IPS-15b (cell line): ENCODE data around the gene DGLUCY.
"Not testable (repeated sequence)": the region's sequence is repeated elsewhere in the genome, so short reads cannot be mapped to it uniquely, and the experiment has no call there.

Source experiments
- H3K27me3 ChIP-seq: one replicate; pipeline ENCODE4 v1.6.1; 2013; ENCODE audit warnings: low read length; ENCODE audit not compliant: control insufficient read depth, insufficient read depth
- H3K36me3 ChIP-seq: one replicate; pipeline ENCODE4 v1.6.1; 2013; ENCODE audit warnings: low read length; ENCODE audit not compliant: control insufficient read depth, insufficient read depth
- H3K4me1 ChIP-seq: one replicate; pipeline ENCODE4 v1.6.1; 2013; ENCODE audit warnings: mild to moderate bottlenecking, low read length; ENCODE audit not compliant: control insufficient read depth, insufficient read depth
- H3K4me3 ChIP-seq: one replicate; pipeline ENCODE4 v1.5.1; 2013; ENCODE audit warnings: low read depth, low read length
- H3K9ac ChIP-seq: one replicate; pipeline ENCODE4 v1.6.1; 2013; ENCODE audit warnings: low read depth, mild to moderate bottlenecking, low read length
- H3K9me3 ChIP-seq: one replicate; pipeline ENCODE4 v1.6.1; 2013; ENCODE audit warnings: mild to moderate bottlenecking, low read length; ENCODE audit not compliant: control insufficient read depth, insufficient read depth

Gene DGLUCY

DNA sequence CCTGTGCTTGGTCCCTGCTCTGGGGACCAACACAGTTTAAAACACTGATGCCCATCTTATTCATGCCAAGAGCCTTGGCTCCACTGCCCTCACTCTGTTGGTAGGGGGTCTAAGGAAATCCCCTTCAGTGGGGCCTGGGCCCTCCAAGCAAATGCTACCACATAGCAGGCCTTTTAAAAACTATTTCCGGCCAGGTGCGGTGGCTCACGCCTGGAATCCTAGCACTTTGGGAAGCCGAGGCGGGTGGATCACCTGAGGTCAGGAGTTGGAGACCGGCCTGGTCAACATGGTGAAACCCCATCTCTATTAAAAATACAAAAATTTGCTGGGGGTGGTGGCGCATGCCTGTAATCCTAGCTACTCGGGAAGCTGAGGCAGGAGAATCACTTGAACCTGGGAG, 131.7 kb downstream of the DGLUCY start:
- H3K27me3 ChIP-seq, H3K9ac ChIP-seq, H3K4me1 ChIP-seq, H3K9me3 ChIP-seq, H3K4me3 ChIP-seq, H3K36me3 ChIP-seq: not testable (repeated sequence)

DNA sequence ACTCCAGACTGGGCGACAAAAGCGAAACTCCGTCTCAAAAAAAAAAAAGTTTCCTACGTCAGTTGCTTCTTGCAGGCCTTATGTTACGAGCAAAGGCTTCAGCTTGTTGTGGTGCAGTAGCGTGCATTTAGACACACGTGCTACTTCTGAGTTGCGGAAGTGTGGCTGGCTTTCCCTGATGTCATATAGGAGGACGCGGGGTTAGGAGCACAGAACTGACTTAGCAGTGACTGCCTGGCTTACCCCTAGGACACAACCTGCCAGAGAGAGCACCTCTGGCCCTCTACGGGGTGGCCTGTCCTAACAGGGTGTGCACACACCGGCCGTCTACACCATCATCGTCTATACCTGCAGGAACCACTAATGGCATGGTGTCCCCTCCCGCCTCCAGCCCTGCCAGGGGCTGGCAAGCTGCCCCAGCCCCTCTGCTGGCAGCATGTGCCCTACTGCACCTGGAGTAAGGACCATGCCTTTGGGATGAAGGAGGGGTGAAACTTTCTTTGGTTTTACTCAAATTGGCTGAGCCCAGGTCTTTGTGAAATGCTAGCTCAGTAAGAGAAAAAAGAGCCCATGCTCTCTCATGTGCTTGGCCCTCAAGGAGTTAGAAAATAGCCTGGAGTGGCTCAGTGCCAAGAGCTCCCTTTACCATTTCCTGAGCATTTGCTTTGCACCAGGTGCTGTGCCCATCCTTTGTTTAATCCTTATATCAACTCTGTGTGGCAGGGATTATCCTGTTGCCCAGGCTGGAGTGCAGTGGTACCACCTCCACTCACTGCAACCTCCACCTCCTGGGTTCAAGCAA, 132.4 kb downstream of the DGLUCY start:
- Histone ChIP-seq H3K27me3 (no peaks in the 10 kb centered on the region), H3K4me1 (peaks cover 2% of the 10 kb centered on the region), H3K36me3 (no peaks in the 10 kb centered on the region), H3K4me3 (no peak overlapping the region), H3K9me3 (no peaks in the 10 kb centered on the region), H3K9ac (no peak overlapping the region)

DNA sequence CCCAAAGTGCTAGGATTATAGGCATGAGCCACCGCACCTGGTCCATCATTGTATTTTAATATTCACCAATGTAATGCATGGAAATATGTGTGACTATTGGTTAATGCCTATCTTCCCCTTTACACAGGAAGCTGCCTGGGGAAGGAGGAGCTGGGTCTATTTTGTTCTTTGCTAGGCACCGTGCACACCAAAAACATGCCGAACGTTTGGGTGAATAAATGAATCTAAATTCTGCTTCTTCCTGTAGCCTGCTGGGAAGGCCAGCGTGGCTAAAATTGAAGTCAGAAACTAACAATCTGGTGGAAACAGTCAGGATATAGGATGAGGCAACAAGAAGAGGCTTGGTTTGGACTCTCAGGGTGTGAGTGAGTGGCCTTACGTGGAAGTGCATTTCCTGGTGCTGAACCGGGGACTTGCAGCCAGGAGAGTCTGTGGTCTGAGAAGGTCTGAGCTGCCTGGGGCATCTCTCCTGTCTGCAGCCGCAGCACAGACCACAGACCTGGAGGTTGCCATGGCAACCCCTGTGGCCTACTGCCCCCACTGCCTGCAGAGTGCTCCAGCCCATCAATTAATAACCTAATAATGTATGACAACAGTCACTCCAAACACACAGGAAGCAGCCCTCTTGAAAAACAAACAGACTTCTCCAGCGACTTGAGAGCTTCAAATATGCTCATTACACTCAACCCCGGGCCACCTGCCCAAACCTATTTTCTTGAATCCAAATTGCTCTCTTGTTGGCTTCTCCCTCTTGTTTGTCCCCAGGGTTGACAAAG, 136.2 kb downstream of the DGLUCY start:
- peaks cover 4% of the 10 kb centered on the region for H3K27me3 ChIP-seq
- H3K36me3 ChIP-seq = no peaks in the 10 kb centered on the region
- no peak overlapping the region for H3K4me3 ChIP-seq
- H3K9me3 ChIP-seq = no peaks in the 10 kb centered on the region
- no peak overlapping the region for H3K9ac ChIP-seq
- H3K4me1 ChIP-seq = peaks cover 2% of the 10 kb centered on the region

GRCh38 chr14:91250912-91251311, 137.0 kb downstream of the DGLUCY start:
- Histone ChIP-seq H3K4me3 (no peak overlapping the region), H3K4me1 (peaks cover 2% of the 10 kb centered on the region), H3K9me3 (no peaks in the 10 kb centered on the region), H3K36me3 (no peaks in the 10 kb centered on the region), H3K9ac (no peak overlapping the region), H3K27me3 (peaks cover 6% of the 10 kb centered on the region)

DNA sequence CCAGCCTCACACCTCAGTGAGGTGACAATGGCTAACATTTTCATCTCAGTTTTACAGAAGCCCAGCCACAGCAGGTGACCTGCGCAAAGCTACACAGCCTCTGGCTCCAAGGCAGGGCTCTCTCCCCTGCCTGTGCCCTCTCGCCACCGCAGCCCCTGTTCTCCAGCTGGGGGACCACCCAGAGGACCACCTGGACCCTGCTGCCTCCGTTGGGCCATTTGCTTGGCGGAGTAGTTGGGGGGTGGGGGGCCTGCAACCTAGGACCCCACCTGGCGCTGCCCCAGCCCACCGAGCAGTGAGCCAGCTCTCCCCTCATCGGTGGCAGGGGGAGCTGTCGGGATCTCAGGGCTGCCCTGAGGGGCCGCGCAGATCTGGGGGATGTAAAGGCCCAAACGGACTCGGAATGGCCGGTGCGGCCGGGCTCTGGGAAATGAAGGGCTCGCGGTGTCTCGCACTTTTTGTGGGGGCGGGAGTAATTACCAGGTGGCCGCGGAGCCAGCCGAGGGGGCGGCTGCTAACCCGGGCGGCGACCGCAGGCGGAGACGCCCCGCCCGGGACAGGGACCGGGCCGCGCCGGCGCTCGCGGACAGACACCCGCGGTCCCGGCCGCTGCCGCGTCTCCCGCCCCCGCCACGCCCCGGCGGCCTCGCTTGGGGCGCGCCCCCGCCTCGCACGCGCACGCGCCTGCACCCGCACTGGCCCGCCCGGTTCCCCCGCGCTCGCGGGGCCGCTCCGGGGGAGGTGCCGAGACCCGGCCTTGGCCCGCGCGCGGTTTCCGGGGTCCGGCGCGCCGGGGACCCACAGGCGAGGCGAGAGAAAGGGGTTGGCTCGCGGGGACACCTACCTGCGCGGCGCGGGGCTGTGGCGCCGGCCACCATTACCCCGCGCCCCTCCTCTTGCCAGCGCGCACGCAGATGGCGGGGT, 139.3 kb downstream of the DGLUCY start:
- Histone ChIP-seq H3K4me1 (peaks cover 2% of the 10 kb centered on the region), H3K27me3 (peaks cover 7% of the 10 kb centered on the region), H3K36me3 (no peaks in the 10 kb centered on the region), H3K9me3 (no peaks in the 10 kb centered on the region), H3K4me3 (peak overlapping the region; percentile 72), H3K9ac (no peak overlapping the region)

DNA sequence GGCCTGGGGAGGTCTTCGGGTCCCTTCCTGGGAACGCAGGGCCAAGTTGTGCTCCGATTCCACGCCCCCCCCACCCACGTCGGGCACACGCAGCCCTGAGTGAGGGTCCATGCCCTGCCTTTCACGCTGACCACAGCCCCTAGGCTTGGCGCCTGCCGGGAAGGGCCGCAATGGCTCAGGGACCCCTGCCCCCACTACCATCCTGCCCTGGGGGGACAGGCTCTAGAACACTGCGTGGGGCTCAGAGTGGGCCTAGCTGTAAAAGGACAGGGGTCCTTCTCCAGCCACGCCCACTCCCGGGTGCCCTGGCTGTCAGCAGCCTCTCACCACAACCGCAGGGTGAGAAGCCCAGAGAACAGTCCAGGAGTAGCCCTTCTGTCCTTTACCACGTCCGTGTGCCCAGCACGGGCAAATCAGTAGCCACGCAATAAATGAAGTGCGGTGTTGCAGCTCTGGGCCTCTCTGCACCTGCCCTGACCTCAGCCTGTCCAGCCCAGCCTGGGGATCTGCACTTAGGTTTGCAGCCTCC, 140.0 kb downstream of the DGLUCY start:
- peak overlapping the region; percentile 72 for H3K4me3 ChIP-seq
- no peak overlapping the region for H3K9ac ChIP-seq
- no peaks in the 10 kb centered on the region for H3K36me3 ChIP-seq
- peaks cover 2% of the 10 kb centered on the region for H3K4me1 ChIP-seq
- H3K9me3 ChIP-seq = no peaks in the 10 kb centered on the region
- H3K27me3 ChIP-seq = peaks cover 7% of the 10 kb centered on the region

DNA sequence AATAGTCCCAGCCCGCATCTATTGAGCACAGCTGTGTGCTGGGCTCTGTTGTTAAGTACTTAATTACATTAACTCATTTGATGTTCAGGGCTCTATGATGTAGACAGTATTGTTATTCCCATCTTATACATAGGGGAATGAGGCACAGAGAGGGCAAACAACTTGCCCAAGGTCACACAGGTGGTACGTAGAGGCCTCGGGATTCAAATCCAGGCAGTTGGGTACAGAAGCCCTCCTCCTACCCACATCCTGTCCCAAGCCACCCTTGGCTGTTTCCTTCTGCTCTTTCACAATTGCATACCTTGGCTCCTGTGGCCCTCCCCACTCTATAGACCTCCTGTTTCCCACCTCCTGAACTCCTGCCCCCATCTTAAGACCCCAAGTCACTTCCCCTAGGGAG, 140.6 kb downstream of the DGLUCY start:
- H3K9me3 ChIP-seq = no peaks in the 10 kb centered on the region
- peaks cover 2% of the 10 kb centered on the region for H3K4me1 ChIP-seq
- H3K4me3 ChIP-seq = no peak overlapping the region
- no peak overlapping the region for H3K9ac ChIP-seq
- H3K36me3 ChIP-seq = no peaks in the 10 kb centered on the region
- peaks cover 7% of the 10 kb centered on the region for H3K27me3 ChIP-seq

- no peak overlapping the region for H3K4me3 ChIP-seq
- H3K27me3 ChIP-seq = peaks cover 7% of the 10 kb centered on the region
- H3K9me3 ChIP-seq = no peaks in the 10 kb centered on the region
- H3K4me1 ChIP-seq = peaks cover 2% of the 10 kb centered on the region
- no peaks in the 10 kb centered on the region for H3K36me3 ChIP-seq
- H3K9ac ChIP-seq = no peak overlapping the region
Measured at GRCh38 chr14:91255026-91255695, 141.3 kb downstream of the DGLUCY start.

DNA sequence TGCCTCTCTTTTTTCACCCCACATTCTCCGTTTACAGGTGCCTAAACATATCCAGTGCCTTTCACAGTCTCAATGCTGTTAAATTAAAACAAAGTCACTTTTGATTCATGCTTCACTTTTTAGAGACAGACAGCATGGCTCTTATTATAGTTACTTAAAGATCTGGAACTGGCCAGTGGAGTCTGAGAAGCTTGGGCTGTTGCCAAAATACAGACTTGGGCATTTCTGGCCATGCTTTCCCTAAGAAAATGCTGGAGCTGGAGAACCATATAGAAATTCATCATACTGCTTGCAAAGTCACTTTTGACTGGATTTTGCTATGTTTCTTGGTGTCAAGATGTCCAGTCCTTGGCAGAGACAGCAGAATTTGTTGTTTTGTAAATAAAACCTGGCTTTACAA, 142.8 kb downstream of the DGLUCY start:
- no peak overlapping the region for H3K4me3 ChIP-seq
- peaks cover 2% of the 10 kb centered on the region for H3K4me1 ChIP-seq
- H3K36me3 ChIP-seq = no peaks in the 10 kb centered on the region
- H3K9me3 ChIP-seq = no peaks in the 10 kb centered on the region
- peaks cover 7% of the 10 kb centered on the region for H3K27me3 ChIP-seq
- H3K9ac ChIP-seq = no peak overlapping the region

- Histone ChIP-seq H3K4me1 (peaks cover 2% of the 10 kb centered on the region), H3K9me3 (no peaks in the 10 kb centered on the region), H3K27me3 (peaks cover 7% of the 10 kb centered on the region), H3K36me3 (no peaks in the 10 kb centered on the region), H3K9ac (no peak overlapping the region), H3K4me3 (no peak overlapping the region)
Measured at GRCh38 chr14:91257328-91258010, 143.6 kb downstream of the DGLUCY start.
